GM19099 (cell line): ENCODE results near the gene SYT13.

ENCODE experiments used
- POLR2A ChIP-seq: IDR thresholded peaks from 3 replicates; pipeline ENCODE4 v1.6.1; 2011; ENCODE audit warnings: low read depth; ENCODE audit not compliant: insufficient read length; ENCODE audit errors: extremely low read depth

SYT13 gene

GRCh38 chr11:45285930-45286632, at the start of gene SYT13:
SYT13 (minus strand) TSS chr11:45286341; CDS start chr11:45286207, 134 bp downstream.
- no peak for TF ChIP-seq POLR2A

GRCh38 chr11:45335434-45335833, 49.3 kb upstream of the SYT13 start:
- TF ChIP-seq POLR2A = no peak

DNA sequence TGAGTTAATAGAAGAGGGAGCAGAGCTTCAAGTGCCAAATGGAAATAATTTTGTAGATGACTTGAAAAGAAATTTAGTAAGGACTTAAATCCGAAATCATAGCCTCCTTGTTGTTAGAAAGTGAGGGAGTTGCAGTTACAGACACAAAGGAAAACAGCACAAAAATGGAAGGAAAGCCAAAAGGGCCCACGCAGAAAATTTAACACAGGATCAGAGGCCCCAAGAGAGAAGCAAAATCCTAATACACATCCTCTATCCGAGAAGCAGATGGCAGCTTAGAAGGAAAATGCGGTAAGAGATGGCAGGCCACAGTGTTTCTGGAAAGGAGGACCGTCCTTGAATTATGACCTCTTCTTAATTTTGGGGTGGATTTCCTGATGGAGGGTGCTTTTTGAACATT, 48.7 kb upstream of the SYT13 start:
- TF ChIP-seq POLR2A = no peak

DNA sequence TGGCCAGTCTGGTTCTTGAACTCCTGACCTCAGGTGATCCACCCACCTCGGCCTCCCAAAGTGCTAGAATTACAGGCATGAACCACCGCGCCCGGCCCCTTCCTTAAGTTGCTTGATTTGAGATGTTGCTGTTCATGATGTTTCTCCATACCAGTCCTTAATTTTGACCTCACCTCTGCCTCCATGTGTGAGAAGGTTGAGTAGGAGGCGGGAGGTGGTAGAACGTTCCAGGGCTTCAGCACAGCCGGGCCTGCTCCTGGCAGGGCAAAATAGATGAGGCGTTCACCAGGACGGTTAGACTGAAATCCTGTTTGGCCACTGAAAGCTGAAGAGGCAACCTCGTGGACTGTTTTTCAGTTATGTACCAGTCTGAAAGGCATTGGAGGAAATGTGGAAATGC, 48.3 kb upstream of the SYT13 start:
- TF ChIP-seq POLR2A = no peak

- no peak for TF ChIP-seq POLR2A
Observed at GRCh38 chr11:45333001-45333971, 47.1 kb upstream of the SYT13 start.

DNA sequence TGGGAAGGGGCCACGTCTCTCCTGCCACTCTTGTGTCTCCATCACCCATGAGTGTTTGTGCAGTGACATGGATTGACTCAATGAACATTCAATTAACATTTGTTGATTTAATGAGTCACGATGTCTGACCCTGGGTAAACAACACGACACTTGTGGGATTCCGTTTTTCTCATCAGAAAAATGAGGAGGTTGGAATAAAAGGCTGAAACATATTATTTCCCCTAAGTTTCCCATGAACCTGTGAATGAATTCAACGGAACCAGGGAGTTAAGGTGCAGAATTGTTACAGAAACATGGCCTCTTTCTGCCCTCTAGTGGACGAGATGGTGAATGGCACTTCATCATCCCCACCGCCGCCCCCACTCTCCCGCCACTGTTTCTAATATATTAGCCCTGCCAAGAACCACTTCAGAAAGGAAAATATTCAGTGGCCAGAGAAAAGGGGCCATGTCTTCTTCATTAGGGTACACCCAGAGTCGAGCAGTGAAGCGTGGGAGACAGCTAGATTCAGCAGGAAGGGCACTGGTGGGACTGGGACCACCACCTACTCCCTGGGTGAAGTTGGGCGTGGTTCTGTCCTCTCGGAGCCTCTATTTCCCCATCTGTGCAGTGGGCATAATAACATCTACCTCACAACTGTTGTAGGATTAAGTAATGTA, 46.3 kb upstream of the SYT13 start:
- TF ChIP-seq POLR2A = no peak

GRCh38 chr11:45331839-45332238, 45.7 kb upstream of the SYT13 start:
- no peak for TF ChIP-seq POLR2A

DNA sequence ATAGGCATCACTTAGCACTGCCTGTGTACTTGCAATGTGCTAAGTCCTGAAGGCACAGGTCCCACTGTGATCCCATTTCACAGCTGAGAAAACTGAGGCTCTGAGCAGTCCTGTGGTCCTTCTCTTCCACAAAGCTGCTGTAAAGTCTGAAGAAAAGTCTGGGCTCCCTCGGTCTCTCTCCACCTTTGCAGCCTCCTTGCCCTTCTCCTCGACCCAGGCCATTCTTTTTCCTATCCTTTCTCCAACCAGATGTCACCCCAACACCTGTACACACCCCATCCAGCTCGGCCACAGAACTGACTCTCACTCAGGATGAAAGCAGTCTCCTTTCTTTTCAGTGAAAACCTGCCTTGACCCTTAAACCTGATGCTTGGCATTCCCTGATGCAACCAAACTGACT, 42.6 kb upstream of the SYT13 start:
- no peak for TF ChIP-seq POLR2A

GRCh38 chr11:45324459-45324858, 38.3 kb upstream of the SYT13 start:
- no peak for TF ChIP-seq POLR2A

DNA sequence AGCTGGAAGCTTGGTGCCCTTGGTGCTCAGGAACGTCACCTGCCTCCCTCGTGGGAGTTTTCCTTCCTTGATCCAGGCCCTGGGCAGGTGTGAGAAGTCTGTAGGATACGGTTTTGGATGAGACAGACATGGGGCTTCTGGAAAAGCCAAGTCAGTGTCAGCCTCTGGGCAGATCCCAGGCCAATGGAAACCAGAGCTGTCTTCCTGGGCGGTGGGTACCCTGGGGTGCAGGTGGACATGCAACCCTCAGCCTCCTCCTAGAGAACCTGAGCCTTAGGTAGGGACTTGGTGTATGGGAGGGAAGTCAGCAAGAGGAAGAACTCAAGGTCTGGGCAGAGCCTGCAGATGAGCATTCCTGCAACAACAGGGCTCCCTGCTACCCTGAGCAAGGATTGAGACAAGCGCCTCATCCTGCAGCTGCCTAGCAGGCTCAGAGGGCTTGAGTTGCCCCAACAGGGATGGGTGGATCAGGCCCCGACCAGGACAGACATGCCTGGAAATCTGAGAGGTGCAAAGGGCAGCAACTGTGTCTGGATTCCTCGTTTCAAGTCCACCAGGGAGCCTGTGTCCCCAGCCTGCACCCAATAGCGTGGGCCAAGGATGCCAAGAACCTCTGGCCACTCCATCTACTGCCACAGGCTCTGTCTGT, 37.6 kb upstream of the SYT13 start:
- no peak for TF ChIP-seq POLR2A

DNA sequence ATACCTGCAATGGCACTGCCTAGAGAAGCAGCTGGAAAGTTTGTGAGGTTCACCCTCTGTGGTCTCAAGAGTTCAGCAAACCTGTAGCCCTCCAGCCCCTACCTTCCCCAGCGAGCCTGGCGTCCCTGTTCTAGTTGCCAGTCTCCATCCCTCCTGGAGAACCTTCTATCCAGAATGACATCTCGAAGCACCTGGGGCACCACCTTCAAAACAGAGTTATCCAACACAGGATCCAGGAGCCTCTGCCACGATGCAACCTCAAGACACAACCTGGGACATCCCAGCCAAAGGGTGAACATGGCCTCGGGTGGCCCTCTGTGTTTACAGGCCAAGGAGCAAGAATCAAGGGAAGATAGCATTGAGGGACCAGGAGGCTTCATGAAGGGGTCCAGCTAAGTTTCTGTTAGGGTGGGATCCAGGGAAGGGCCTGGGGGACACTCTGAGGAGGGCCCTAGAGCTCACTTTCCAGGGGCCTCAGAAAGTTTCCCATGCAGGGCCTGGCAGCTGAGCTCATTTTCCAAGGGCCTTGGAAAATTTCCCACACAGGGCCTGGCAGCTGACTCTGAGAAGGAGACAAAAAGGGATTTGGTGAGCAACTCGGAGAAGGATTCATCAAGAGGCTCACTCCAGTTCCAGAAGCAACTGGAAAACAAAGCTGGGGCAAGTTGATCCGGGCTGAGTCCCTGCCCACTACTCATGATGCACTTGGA, 36.9 kb upstream of the SYT13 start:
- TF ChIP-seq POLR2A = no peak

DNA sequence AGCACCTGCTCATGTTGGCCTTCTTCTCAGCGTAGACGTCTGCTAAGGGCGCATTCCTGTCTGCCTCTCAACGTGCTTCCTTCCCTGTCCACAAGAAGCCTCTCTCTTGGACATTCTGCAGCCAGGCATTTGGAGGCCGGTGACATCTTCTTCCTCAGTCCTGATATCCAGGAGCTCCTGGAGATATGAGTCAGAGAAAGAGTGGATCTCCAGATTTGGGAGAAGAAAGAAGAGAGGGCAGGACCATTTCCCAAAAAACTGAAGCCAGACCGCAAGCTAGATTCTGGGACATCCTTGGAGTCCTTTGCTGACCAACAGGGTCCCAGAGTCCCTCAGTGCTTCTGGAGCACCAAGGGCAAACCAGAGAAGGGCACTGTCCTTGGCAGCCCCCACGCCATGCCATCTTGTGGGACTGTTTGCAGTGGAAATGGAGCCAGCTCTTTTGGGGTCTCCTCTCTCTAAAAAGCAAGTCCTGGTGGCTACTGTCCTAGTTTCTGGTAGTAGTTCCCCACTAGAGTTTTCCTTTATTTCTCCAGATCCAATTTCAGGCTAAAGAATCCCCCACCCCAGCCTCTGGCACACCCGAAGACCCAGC, 36.1 kb upstream of the SYT13 start:
- no peak for TF ChIP-seq POLR2A

- TF ChIP-seq POLR2A = no peak
Observed at GRCh38 chr11:45321669-45322068, 35.5 kb upstream of the SYT13 start.

DNA sequence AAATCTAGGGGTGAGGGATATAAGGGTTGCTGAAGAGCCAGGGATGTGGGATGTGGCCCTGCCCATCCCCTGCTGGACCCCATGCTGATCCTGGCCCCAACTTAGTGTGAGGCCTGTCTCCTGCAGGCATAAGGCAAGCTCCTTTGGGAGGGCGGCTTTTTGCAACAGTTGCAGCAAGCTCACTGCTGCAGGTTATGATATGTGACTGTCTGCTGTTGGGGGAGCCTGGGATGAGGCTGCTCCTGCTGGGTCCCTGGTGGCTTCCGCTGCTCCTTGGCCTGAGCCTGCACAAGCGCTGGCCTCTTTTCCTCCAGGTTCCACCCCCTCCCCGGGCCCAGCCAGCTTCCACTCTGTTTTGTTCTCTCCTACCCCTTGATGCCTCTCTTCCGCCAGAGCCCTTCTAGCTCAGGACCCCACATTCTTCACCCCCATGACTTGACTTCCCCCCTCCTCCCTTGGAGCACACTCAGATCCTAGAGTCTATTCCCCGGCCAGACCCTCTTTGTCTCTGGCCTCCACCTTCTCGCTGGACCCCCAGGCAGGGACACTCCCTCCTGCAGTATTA, 35.0 kb upstream of the SYT13 start:
- no peak for TF ChIP-seq POLR2A
